ENCODE measurements around the gene TMEM183A.

DNA sequence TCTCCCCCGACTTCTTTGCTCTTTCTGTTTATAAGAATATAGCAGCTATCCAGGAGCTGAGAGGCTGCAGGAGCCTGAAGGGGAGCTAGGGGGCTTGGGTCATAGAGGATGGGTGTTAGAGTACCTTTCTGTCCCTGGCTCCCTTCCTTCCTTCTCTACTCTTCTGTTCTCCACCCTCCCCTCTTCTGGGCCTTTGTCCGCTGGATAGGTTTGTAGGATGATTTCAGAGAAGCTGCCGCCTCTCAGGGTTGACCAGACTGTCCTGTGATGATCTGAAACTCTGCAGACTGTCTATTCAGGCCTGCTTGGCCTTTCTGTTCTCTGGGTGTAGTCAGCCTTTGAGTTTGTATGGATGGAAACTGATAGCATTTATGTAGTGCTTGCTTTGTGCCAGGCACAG, 45.4 kb downstream of the TMEM183A start:
- TF ChIP-seq POLR2A (IDR thresholded peaks at IDR 0.05) (no peak), EP300 (IDR thresholded peaks at IDR 0.05) (no peak)
- TF ChIP-seq, protein P1, sequence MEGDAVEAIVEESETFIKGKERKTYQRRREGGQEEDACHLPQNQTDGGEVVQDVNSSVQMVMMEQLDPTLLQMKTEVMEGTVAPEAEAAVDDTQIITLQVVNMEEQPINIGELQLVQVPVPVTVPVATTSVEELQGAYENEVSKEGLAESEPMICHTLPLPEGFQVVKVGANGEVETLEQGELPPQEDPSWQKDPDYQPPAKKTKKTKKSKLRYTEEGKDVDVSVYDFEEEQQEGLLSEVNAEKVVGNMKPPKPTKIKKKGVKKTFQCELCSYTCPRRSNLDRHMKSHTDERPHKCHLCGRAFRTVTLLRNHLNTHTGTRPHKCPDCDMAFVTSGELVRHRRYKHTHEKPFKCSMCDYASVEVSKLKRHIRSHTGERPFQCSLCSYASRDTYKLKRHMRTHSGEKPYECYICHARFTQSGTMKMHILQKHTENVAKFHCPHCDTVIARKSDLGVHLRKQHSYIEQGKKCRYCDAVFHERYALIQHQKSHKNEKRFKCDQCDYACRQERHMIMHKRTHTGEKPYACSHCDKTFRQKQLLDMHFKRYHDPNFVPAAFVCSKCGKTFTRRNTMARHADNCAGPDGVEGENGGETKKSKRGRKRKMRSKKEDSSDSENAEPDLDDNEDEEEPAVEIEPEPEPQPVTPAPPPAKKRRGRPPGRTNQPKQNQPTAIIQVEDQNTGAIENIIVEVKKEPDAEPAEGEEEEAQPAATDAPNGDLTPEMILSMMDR (IDR thresholded peaks at IDR 0.05) = no peak

All from ovary (tissue), 3 donors.